ENCODE results near the gene CYSRT1.
"Not testable (repeated sequence)": the region's sequence is repeated elsewhere in the genome, so short reads cannot be mapped to it uniquely, and the experiment has no call there.

Gene CYSRT1

GRCh38 chr9:137254624-137255447 is 29.9 kb downstream of the CYSRT1 start, which contains the start of gene NELFB:
Gene NELFB (plus strand): TSS chr9:137255327.
- DNase-seq: peak; percentile 82

GRCh38 chr9:137255448-137256114 is 30.6 kb downstream of the CYSRT1 start:
- no peak for DNase-seq

GRCh38 chr9:137256362-137256761 is 31.4 kb downstream of the CYSRT1 start:
- no peak for DNase-seq

- no peak for DNase-seq
These were observed 31.9 kb downstream of the CYSRT1 start for GRCh38 chr9:137256856-137257255.

DNA sequence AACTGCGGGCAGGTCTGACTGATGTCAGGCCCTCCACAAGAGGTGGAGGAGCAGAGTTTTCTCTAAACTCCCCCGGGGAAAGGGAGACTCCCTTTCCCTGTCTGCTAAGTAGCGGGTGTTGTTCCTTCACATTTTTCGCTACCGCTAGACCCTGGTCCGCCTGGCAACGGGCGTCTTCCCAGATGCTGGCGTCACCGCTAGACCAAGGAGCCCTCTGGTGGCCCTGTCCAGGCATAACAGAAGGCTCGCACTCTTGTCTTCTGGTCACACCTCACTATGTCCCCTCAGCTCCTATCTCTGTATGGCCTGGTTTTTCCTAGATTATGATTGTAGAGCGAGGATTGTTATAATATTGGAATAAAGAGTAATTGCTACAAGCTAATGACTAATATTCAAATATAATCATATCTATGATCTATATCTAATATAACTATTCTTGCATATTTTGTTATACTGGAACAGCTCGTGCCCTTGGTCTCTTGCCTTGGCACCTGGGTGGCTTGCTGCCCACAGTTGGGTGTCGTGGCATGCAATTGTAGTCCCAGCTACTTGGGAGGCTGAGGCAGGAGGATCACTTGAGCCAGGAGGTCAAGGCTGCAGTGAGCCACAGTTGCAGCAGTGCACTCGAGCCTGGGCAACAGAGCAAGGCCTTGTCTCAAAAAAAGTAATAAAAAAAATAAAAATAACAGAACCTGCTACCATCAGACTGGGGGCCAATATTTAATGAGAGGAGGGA is 37.4 kb downstream of the CYSRT1 start:
- not testable (repeated sequence) for DNase-seq

- DNase-seq: no peak
These were observed 37.9 kb downstream of the CYSRT1 start for GRCh38 chr9:137262909-137263285.

DNA sequence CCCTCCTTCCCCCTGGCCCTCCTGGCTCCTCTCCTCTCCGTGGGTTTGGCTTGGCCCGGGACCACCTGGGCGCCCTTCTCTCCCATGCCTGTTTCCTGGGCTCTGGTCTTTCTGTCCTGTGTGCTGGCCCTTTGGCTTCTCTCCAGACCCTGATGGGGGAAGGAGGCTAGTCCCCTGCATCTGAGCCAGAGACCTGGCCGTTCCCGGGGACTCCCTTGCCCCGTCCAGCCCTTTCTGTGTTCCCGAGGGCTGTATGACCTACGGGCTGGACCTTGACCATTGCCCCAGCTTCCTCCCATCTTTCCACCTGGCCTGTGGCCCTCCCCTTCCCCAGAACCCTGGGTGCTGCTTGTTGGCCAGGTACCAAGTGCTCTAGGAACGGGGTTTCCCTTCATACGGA is 38.5 kb downstream of the CYSRT1 start:
- no peak for DNase-seq

- no peak for DNase-seq
These were observed 39.1 kb downstream of the CYSRT1 start for GRCh38 chr9:137264067-137264466.

- no peak for DNase-seq
These were observed 40.7 kb downstream of the CYSRT1 start for GRCh38 chr9:137265496-137266161.

- no peak for DNase-seq
These were observed 41.2 kb downstream of the CYSRT1 start for GRCh38 chr9:137266162-137266527.

GRCh38 chr9:137266585-137267453 is 41.8 kb downstream of the CYSRT1 start:
- DNase-seq: no peak

GRCh38 chr9:137267933-137268355 is 43.0 kb downstream of the CYSRT1 start:
- DNase-seq: peak; percentile 9

DNA sequence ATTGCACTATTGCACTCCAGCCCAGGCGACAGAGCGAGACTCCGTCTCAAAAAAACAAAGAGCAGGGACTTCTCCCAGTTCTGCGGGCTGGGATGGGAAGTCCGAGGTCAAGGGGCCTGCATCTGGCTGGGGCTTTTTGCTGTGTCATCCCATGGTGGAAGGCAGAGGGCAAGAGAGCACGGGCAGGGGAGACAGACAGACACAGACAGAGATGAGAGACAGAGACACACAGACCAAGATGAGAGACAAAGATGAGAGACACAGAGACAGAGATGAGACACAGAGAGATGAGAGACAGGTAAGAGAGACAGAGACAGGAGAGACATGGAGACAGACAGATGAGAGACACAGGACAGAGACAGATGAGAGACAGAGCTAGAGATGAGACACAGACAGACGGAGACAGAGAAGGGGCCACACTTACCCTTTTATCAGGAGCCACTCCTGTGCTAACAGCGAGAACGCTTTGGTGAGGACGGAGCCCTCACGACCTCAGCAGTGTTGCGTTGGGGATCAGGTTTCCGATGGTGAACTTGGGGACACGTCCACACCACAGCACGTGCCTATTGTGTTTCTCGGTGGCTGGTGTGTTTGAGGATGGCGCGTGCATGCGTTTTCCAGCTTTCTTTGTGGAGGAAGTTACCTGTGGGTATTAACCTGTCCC is 43.7 kb downstream of the CYSRT1 start:
- no peak for DNase-seq

DNA sequence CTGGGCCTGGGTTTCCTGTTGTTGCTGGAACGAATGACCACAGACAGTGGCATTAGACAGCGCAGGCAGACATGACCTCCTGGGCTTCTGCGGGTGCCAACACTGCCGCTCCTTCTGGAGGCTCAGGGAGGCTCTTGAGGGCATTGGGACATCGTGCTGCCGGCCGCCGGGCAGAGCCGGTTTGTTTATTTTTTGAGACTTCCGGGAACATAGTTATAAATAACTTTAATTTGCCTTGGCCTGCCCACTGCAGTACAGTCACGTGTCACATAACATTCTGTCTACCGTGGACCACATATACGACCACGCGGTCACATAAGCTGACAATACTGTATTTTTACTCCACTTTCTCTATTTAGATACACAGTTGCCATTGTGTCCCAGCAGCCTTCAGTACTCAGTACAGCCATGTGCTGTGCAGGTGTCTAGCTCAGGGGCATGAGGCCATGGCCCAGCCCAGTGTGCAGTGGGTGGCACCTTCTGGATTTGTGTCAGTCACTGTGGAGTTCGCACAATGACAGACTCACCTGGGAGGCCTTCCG is 44.3 kb downstream of the CYSRT1 start:
- DNase-seq: peak; percentile 68

GRCh38 chr9:137270929-137271695 is 46.1 kb downstream of the CYSRT1 start:
- peak; percentile 67 for DNase-seq

DNA sequence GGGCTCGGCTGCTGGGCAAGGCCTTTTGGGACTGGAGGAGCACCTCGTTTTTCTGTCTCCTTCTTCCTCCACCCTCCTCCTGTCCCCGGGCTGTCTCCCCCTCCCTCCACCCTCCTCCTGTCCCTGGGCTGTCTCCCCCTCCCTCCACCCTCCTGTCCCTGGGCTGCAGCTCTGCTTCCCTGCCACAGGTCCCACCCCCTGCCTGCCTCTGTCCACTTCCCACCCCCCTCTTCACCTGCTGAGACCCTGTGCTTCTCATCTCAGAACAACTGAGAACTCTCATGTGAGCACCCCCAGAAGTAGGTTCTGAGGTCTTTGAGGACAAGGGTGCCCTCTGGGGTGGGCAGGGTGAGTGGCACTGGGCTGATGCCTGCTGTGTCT is 46.7 kb downstream of the CYSRT1 start:
- no peak for DNase-seq

DNA sequence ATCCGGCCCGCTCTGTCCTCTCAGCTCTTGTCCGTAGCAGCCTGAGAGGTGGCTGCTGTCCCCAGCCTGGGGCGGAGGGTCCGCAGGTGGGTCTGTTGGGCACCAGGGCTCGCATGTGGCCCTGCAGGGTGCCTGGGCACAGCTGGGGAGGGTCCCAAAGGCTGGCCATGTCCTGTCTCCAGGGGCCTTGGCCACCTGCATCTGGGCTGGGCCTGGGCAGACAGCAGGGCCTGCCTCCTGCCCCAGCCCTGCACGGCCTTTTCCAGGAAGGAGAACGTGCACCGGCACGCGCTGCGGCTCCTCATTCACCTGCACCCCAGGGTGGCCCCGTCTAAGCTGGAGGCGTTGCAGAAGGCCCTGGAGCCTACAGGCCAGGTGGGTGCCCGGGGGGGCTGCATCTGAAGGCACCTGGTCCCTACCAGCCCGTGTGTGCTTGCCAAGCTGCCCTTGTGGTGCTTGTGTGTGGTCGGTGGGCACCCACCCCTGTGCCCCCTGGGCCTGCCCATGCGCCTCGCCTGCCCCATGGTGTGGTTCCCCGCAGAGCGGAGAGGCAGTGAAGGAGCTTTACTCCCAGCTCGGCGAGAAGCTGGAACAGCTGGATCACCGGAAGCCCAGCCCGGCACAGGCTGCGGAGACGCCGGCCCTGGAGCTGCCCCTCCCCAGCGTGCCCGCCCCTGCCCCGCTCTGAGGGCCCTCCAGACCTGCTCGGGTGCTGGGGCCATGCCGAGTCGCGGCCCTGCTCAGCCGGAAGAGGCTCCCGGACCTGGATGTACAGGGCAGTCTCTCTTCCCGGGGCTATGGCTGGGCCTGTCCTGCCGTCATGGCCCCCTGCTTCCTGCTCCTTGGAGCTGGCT is 47.5 kb downstream of the CYSRT1 start:
- DNase-seq: no peak

GRCh38 chr9:137273095-137273490 is 48.1 kb downstream of the CYSRT1 start:
- no peak for DNase-seq

GRCh38 chr9:137273611-137274320 is 48.8 kb downstream of the CYSRT1 start:
- no peak for DNase-seq
